ENCODE measurements around the gene GALNTL6. TPM values are rescaled to one million over a fixed set of nuclear protein-coding genes. Genes with fewer than 3 reads are reported as not detected.

The GALNTL6 gene
- total RNA-seq, 1 experiment from 2014 or later: not detected

- TF ChIP-seq, protein P1, sequence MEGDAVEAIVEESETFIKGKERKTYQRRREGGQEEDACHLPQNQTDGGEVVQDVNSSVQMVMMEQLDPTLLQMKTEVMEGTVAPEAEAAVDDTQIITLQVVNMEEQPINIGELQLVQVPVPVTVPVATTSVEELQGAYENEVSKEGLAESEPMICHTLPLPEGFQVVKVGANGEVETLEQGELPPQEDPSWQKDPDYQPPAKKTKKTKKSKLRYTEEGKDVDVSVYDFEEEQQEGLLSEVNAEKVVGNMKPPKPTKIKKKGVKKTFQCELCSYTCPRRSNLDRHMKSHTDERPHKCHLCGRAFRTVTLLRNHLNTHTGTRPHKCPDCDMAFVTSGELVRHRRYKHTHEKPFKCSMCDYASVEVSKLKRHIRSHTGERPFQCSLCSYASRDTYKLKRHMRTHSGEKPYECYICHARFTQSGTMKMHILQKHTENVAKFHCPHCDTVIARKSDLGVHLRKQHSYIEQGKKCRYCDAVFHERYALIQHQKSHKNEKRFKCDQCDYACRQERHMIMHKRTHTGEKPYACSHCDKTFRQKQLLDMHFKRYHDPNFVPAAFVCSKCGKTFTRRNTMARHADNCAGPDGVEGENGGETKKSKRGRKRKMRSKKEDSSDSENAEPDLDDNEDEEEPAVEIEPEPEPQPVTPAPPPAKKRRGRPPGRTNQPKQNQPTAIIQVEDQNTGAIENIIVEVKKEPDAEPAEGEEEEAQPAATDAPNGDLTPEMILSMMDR (conservative IDR thresholded peaks at IDR 0.05): no peak
- Mint-ChIP-seq H3K4me3 (no peak overlapping the region), H3K36me3 (ENCODE audit: insufficient read depth in 1 of 3, low read depth in 3 of 3) (no peaks in the 10 kb centered on the region; a peak in 1 of 7 replicates), H3K4me1 (peaks cover 5% of the 10 kb centered on the region in 2 experiments), H3K27ac (no peak overlapping the region), H3K27me3 (ENCODE audit: low read depth) (no peaks in the 10 kb centered on the region), H3K9me3 (no peaks in the 10 kb centered on the region)
- no peaks in the 10 kb centered on the region for H3K27me3 ChIP-seq (ENCODE audit: insufficient read depth, low read length)
- no peak overlapping the region for H3K4ac ChIP-seq (ENCODE audit: low read depth, low read length)
- WGBS (ENCODE audit: extremely low coverage, insufficient read length, low lambda C conversion rate): no CpG with 5 or more reads among the region's 6 CpGs
- no peak overlapping the region for H3K14ac ChIP-seq (ENCODE audit: insufficient read depth, low read length)
- H2BK5ac ChIP-seq (ENCODE audit: insufficient read length, low read length): no peak overlapping the region
- no peak overlapping the region for H3K9ac ChIP-seq (ENCODE audit: extremely low read depth, insufficient read length, low read length)
- no peak overlapping the region for H3K23ac ChIP-seq (ENCODE audit: insufficient read length, low read depth, low read length)
- H2BK12ac ChIP-seq (ENCODE audit: insufficient read length, low read depth, low read length): no peak overlapping the region
- H4K5ac ChIP-seq (ENCODE audit: insufficient read length, low read depth, low read length): no peak overlapping the region
- H3K23me2 ChIP-seq (ENCODE audit: insufficient read length, low read depth, low read length, poor library complexity, severe bottlenecking): no peaks in the 10 kb centered on the region
- no peak overlapping the region for H3K56ac ChIP-seq (ENCODE audit: insufficient read length, low read depth, low read length)
- no peak overlapping the region for H4K8ac ChIP-seq (replicated peaks; ENCODE audit: insufficient read length, low read depth, low read length)
- no peak overlapping the region for H3T11ph ChIP-seq (ENCODE audit: low read length)
- H2AK5ac ChIP-seq (ENCODE audit: insufficient read length, low read length): no peak overlapping the region
- no peak overlapping the region for H2BK20ac ChIP-seq (ENCODE audit: low read depth, low read length, poor library complexity, severe bottlenecking)
- no peak overlapping the region for H3K27ac ChIP-seq (ENCODE audit: insufficient read length, low read depth, low read length)
- H2AFZ ChIP-seq (ENCODE audit: low read length): no peak overlapping the region
- H3K4me2 ChIP-seq (ENCODE audit: insufficient read depth, insufficient read length, low read length): no peak overlapping the region
- no peak overlapping the region for H2BK15ac ChIP-seq (ENCODE audit: low read depth, low read length)
- no peak overlapping the region for H4K91ac ChIP-seq (ENCODE audit: insufficient read length, low read depth, low read length)
- no peaks in the 10 kb centered on the region for H3K79me2 ChIP-seq (ENCODE audit: insufficient read depth, low read length)
- H2BK120ac ChIP-seq (ENCODE audit: low read depth, low read length, poor library complexity, severe bottlenecking): no peak overlapping the region
- no peaks in the 10 kb centered on the region for H4K20me1 ChIP-seq (ENCODE audit: control insufficient read depth, insufficient read depth, insufficient read length)
- no peaks in the 10 kb centered on the region for H3K9me3 ChIP-seq (ENCODE audit: control insufficient read depth, low read depth, low read length)
- DNase-seq: no peak
- no peak overlapping the region for H3K18ac ChIP-seq (ENCODE audit: insufficient read length, low read depth, low read length)
- H3K79me1 ChIP-seq (ENCODE audit: insufficient read depth, low read depth, low read length, poor library complexity, severe bottlenecking): no peaks in the 10 kb centered on the region
- H3K4me1 ChIP-seq (ENCODE audit: insufficient read depth, low read length): no peaks in the 10 kb centered on the region
These were observed 283.6 kb downstream of the GALNTL6 start for GRCh38 chr4:172096786-172097185.
